ENCODE measurements around the gene B4GALNT1. TPM values are rescaled to one million over a fixed set of nuclear protein-coding genes. Genes with fewer than 3 reads are reported as not detected.

The B4GALNT1 gene
- polyA plus RNA-seq, 2 of the 4 experiments (the other 2 are of a cell fraction): 25.7 to 35.1 TPM

- Histone ChIP-seq H3K4me3 (no peak overlapping the region), H3K4me1 (peaks cover 12% of the 10 kb centered on the region), H3K4me2 (peak overlapping the region; percentile 70), H3K27ac (no peak overlapping the region), H3K9me3 (no peaks in the 10 kb centered on the region)
- WGBS (ENCODE audit: missing lambda C conversion rate): 81% methylated on average over 2 of the region's 2 CpGs
- no peak for DNase-seq (ENCODE audit: low read depth in 1 of 2, low spot score in 1 of 2)
- ATAC-seq: no peak
- TF ChIP-seq HOXA7 (CRISPR knock-in tag; IDR thresholded peaks at IDR 0.05): no peak
- TF ChIP-seq MAX (IDR thresholded peaks at IDR 0.05): no peak
- TF ChIP-seq ATOH8 (CRISPR knock-in tag; IDR thresholded peaks at IDR 0.05; ENCODE audit: low read depth): no peak
- TF ChIP-seq POLR2A (IDR thresholded peaks at IDR 0.05; ENCODE audit: low read length): no peak
- TF ChIP-seq GATA3 (IDR thresholded peaks at IDR 0.05; ENCODE audit: borderline replicate concordance): no peak
- TF ChIP-seq ZSCAN20 (CRISPR knock-in tag; IDR thresholded peaks at IDR 0.05): no peak
- TF ChIP-seq CEBPB (IDR thresholded peaks at IDR 0.05): no peak
- TF ChIP-seq NPAS2 (CRISPR knock-in tag; IDR thresholded peaks at IDR 0.05; ENCODE audit: borderline replicate concordance): no peak
- TF ChIP-seq TFCP2L1 (CRISPR knock-in tag; IDR thresholded peaks at IDR 0.05): no peak
- TF ChIP-seq ZFP36 (IDR thresholded peaks at IDR 0.05; ENCODE audit: borderline replicate concordance, partially characterized antibody): no peak
- TF ChIP-seq HOXB5 (CRISPR knock-in tag; IDR thresholded peaks at IDR 0.05): no peak
- no peak for TF ChIP-seq CHD2 (IDR thresholded peaks at IDR 0.05; ENCODE audit: low read length, partially characterized antibody)
- no peak for TF ChIP-seq RFX5 (IDR thresholded peaks at IDR 0.05)
- FAIRE-seq: no peak
- ChIA-PET POLR2A (no interaction called here), CTCF (interaction anchor here (1.2 to 5.5 kb wide), 10 partner anchors 10 to 143 kb away, joined by 3 to 55 read pairs (median 4); partner anchors contain the start of gene B4GALNT1)
Observed at GRCh38 chr12:57592551-57593165, 40.3 kb downstream of the B4GALNT1 start.

- ChIA-PET CTCF (interaction anchor here (0.5 to 5.5 kb wide), 14 partner anchors 9 to 164 kb away, joined by 3 to 55 read pairs (median 4); partner anchors contain the start of genes ARHGEF25 and B4GALNT1), POLR2A (interaction anchor here (0.8 to 1.7 kb wide), 5 partner anchors 8 to 45 kb away, joined by 3 to 9 read pairs (median 3); partner anchors contain the start of gene ARHGEF25)
- Histone ChIP-seq H3K4me2 (peak overlapping the region; percentile 70), H3K4me3 (peak overlapping the region; percentile 94), H3K9me3 (no peaks in the 10 kb centered on the region), H3K4me1 (peaks cover 12% of the 10 kb centered on the region), H3K27ac (peak overlapping the region; percentile 84 to 91; a peak in 5 of 6 replicates)
- FAIRE-seq (no peak), ATAC-seq (no peak), DNase-seq (ENCODE audit: low read depth in 1 of 2, low spot score in 1 of 2) (no peak)
- WGBS (ENCODE audit: missing lambda C conversion rate): 47% methylated on average over 10 of the region's 10 CpGs
- TF ChIP-seq PBX3 (IDR thresholded peaks at IDR 0.05): no peak
- TF ChIP-seq HDAC2 (IDR thresholded peaks at IDR 0.05): no peak
- no peak for TF ChIP-seq EHMT2 (IDR thresholded peaks at IDR 0.05; ENCODE audit: low read depth)
- no peak for TF ChIP-seq HMGXB4 (CRISPR knock-in tag; IDR thresholded peaks at IDR 0.05; ENCODE audit: borderline replicate concordance)
- no peak for TF ChIP-seq ZSCAN20 (CRISPR knock-in tag; IDR thresholded peaks at IDR 0.05)
- TF ChIP-seq EHF (CRISPR knock-in tag; IDR thresholded peaks at IDR 0.05): no peak
- no peak for TF ChIP-seq MAX (IDR thresholded peaks at IDR 0.05)
- no peak for TF ChIP-seq GATA3 (IDR thresholded peaks at IDR 0.05; ENCODE audit: borderline replicate concordance)
- TF ChIP-seq HEYL (CRISPR knock-in tag; IDR thresholded peaks at IDR 0.05): no peak
- no peak for TF ChIP-seq ZNF302 (CRISPR knock-in tag; IDR thresholded peaks at IDR 0.05)
- no peak for TF ChIP-seq TP53 (CRISPR knock-in tag; IDR thresholded peaks at IDR 0.05)
- TF ChIP-seq CEBPB (IDR thresholded peaks at IDR 0.05): no peak
- no peak for TF ChIP-seq HOXB5 (CRISPR knock-in tag; IDR thresholded peaks at IDR 0.05)
- TF ChIP-seq CHD2 (IDR thresholded peaks at IDR 0.05; ENCODE audit: low read length, partially characterized antibody): no peak
- TF ChIP-seq MAFK (IDR thresholded peaks at IDR 0.05; ENCODE audit: partially characterized antibody): no peak
- TF ChIP-seq ZC3H11A (IDR thresholded peaks at IDR 0.05): no peak
- TF ChIP-seq ELK1 (IDR thresholded peaks at IDR 0.05; ENCODE audit: low read depth, low read length): no peak
- no peak for TF ChIP-seq SREBF2 (IDR thresholded peaks at IDR 0.05)
- no peak for TF ChIP-seq FOXS1 (CRISPR knock-in tag; IDR thresholded peaks at IDR 0.05)
Observed at GRCh38 chr12:57591782-57592325, 41.1 kb downstream of the B4GALNT1 start.

All from A549 (cell line).